GM21737 (cell line): ENCODE data around the gene ZFP3.
"Not testable (repeated sequence)": the region's sequence is repeated elsewhere in the genome, so short reads cannot be mapped to it uniquely, and the experiment has no call there.

Experiments
- ATAC-seq: cut with Tn5 transposase; IDR thresholded peaks from one replicate; pipeline ENCODE4 v1.9.1; 2021; ENCODE audit warnings: mild to moderate bottlenecking, moderate library complexity; ENCODE audit not compliant: unreplicated experiment

Gene ZFP3

GRCh38 chr17:5124125-5124760 lies 46.0 kb downstream of the ZFP3 start:
- not testable (repeated sequence) for ATAC-seq

GRCh38 chr17:5124896-5125295 lies 46.6 kb downstream of the ZFP3 start:
- not testable (repeated sequence) for ATAC-seq

- ATAC-seq: no peak
Observed at GRCh38 chr17:5126719-5127488, 48.6 kb downstream of the ZFP3 start.

- ATAC-seq: no peak
Observed at GRCh38 chr17:5127910-5128309, 49.6 kb downstream of the ZFP3 start.

GRCh38 chr17:5128387-5128786 lies 50.1 kb downstream of the ZFP3 start:
- ATAC-seq: not testable (repeated sequence)

- no peak for ATAC-seq
Observed at GRCh38 chr17:5128905-5129535, 50.8 kb downstream of the ZFP3 start.

- ATAC-seq: not testable (repeated sequence)
Observed at GRCh38 chr17:5129770-5130169, 51.5 kb downstream of the ZFP3 start.

GRCh38 chr17:5130261-5130660 lies 52.0 kb downstream of the ZFP3 start:
- not testable (repeated sequence) for ATAC-seq

- not testable (repeated sequence) for ATAC-seq
Observed at GRCh38 chr17:5130687-5131086, 52.4 kb downstream of the ZFP3 start.

GRCh38 chr17:5131146-5131715 lies 53.0 kb downstream of the ZFP3 start:
- no peak for ATAC-seq

GRCh38 chr17:5131799-5132502 lies 53.7 kb downstream of the ZFP3 start:
- ATAC-seq: not testable (repeated sequence)

- not testable (repeated sequence) for ATAC-seq
Observed at GRCh38 chr17:5132503-5133225, 54.4 kb downstream of the ZFP3 start.

GRCh38 chr17:5133311-5133710 lies 55.0 kb downstream of the ZFP3 start:
- ATAC-seq: no peak

- ATAC-seq: not testable (repeated sequence)
Observed at GRCh38 chr17:5133961-5134360, 55.7 kb downstream of the ZFP3 start.

- ATAC-seq: not testable (repeated sequence)
Observed at GRCh38 chr17:5134571-5134970, 56.3 kb downstream of the ZFP3 start.

- not testable (repeated sequence) for ATAC-seq
Observed at GRCh38 chr17:5135131-5135712, 57.0 kb downstream of the ZFP3 start.

- ATAC-seq: no peak
Observed at GRCh38 chr17:5135726-5136579, 57.7 kb downstream of the ZFP3 start.

GRCh38 chr17:5136580-5137412 lies 58.5 kb downstream of the ZFP3 start:
- ATAC-seq: not testable (repeated sequence)
